Suprapubic skin (tissue), 3 donors: ENCODE data around the gene OR2C1.

Experiments used
- CTCF ChIP-seq, 2 donors: fragments of 200-600 bp in 1 of 2; fragments of 450-650 bp in 1 of 2; sonication (generic) in 1 of 2; IDR thresholded peaks; one replicate each; pipeline ENCODE4 v1.5.1; 2016 to 2019; ENCODE audit warnings: antibody characterized with exemption in 2 of 2, mild to moderate bottlenecking in 1 of 2, moderate library complexity in 1 of 2
- EP300 ChIP-seq: sonication (generic); formaldehyde crosslinking; IDR thresholded peaks from one replicate; pipeline ENCODE4 v1.6.1; 2017; ENCODE audit warnings: antibody characterized with exemption

GRCh38 chr16:3383045-3383448 lies 27.4 kb downstream of the OR2C1 start:
- TF ChIP-seq CTCF (IDR thresholded peaks at IDR 0.05) (no peak), EP300 (no peak)
